AG04449 (cell line): ENCODE data around the gene MYOF.
A peak's percentile ranks its signal among the peaks of the same experiment; 100 is the strongest.

Source experiments
- CTCF ChIA-PET: fragments of 350-600 bp; formaldehyde crosslinking; extraction: SDS; loops from one replicate; lab custom pipeline; 2021; ENCODE audit warnings: antibody characterized with exemption; lab: Yijun Ruan, JAX
- POLR2A ChIA-PET: fragments of 400-600, 350-600 bp; formaldehyde crosslinking; extraction: SDS; loops from one replicate; lab custom pipeline; 2020; ENCODE audit warnings: antibody characterized with exemption, inconsistent platforms; lab: Yijun Ruan, JAX
- DNase-seq: peaks from one replicate; pipeline ENCODE4 v3.0.0-alpha.2; 2010; ENCODE audit warnings: low read depth, low spot score
- H3K4me3 ChIP-seq: 2 replicates; pipeline ENCODE4 v1.5.1; 2011; ENCODE audit warnings: low read depth, mild to moderate bottlenecking, control low read depth, low read length
- TF ChIP-seq, protein P1 (sequence below): IDR thresholded peaks from one replicate; pipeline ENCODE4 v1.5.1; 2011; ENCODE audit warnings: mild to moderate bottlenecking, moderate library complexity, low read length, control low read depth, inconsistent platforms; ENCODE audit not compliant: insufficient read depth; ENCODE audit errors: missing control alignments

The MYOF gene

DNA sequence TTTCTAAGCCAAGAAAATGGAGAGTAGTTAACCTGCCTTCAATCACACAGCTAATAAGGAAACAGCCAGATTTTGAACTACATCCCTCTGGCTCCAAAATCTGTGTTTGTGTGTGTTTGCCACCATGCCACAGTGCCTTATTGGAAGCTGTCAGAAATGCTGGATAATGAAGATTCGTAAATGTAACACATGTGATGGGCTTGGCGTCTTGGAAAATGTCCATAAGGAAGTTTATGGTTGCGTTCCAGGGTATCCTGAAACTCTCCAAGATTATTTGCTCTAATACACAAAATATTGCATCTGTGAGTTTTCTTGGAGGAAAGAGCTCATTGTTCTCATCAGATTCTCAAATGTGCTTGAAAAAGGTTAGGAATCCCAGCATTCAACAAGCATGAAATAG lies 22.7 kb downstream of the MYOF start:
- ChIA-PET CTCF (interaction anchor here (0.7 to 6.2 kb wide), 7 partner anchors 9 to 101 kb away, joined by 3 to 42 read pairs (median 5); partner anchors contain the start of gene MYOF), POLR2A (interaction anchor here (1.0 to 2.6 kb wide), 11 partner anchors 9 to 84 kb away, joined by 3 to 20 read pairs (median 9); partner anchors contain the start of gene MYOF)
- no peak for DNase-seq
- TF ChIP-seq, protein P1, sequence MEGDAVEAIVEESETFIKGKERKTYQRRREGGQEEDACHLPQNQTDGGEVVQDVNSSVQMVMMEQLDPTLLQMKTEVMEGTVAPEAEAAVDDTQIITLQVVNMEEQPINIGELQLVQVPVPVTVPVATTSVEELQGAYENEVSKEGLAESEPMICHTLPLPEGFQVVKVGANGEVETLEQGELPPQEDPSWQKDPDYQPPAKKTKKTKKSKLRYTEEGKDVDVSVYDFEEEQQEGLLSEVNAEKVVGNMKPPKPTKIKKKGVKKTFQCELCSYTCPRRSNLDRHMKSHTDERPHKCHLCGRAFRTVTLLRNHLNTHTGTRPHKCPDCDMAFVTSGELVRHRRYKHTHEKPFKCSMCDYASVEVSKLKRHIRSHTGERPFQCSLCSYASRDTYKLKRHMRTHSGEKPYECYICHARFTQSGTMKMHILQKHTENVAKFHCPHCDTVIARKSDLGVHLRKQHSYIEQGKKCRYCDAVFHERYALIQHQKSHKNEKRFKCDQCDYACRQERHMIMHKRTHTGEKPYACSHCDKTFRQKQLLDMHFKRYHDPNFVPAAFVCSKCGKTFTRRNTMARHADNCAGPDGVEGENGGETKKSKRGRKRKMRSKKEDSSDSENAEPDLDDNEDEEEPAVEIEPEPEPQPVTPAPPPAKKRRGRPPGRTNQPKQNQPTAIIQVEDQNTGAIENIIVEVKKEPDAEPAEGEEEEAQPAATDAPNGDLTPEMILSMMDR = no peak
- no peak overlapping the region for H3K4me3 ChIP-seq

DNA sequence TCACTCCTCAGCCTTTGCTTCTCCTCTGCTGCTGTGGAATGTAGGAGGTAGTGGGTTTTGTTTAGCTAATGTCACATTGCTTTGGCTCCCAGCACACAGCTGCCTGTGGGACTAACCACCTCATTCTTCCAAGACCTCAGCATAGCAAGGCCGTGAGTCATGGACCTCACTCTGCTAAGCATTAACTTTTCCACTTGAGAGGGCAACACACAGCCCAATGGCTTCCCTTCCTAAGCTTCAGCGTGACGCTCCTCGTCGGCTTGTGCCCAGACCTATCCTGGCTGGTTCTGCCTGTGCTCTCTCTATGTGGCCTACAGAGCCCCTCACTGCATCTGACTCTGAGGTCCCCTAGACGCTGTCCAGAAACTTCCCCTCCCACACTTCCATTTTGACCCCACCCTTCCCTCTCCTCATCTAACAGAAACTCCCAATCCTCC lies 23.3 kb downstream of the MYOF start:
- ChIA-PET CTCF (interaction anchor here (0.9 to 6.2 kb wide), 7 partner anchors 10 to 101 kb away, joined by 3 to 42 read pairs (median 5); partner anchors contain the start of gene MYOF), POLR2A (interaction anchor here (0.6 to 2.6 kb wide), 13 partner anchors 10 to 463 kb away, joined by 3 to 20 read pairs (median 6); partner anchors contain the start of gene MYOF)
- TF ChIP-seq, protein P1 = no peak
- H3K4me3 ChIP-seq = no peak overlapping the region
- DNase-seq = peak; percentile 99

DNA sequence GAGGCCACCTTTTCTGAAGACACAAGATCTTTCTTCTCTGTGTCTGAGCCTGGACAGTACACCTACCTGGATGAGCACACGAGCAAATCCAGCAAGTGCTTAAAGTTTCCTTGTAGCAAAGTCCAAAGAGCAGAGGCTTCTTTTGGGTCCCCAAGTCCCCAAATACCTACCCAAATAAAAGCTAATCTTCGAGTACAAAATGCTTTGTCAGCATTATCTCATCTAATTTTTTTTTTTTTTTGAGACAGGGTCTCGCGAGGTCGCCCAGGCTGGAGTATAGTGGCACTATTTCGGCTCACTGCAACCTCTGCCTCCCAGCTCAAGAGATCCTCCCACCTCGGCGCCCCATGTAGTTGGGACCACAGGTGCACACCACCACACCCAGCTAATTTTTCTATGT lies 24.6 kb downstream of the MYOF start:
- TF ChIP-seq, protein P1 = no peak
- CTCF ChIA-PET = interaction anchor here (0.9 to 6.2 kb wide), 8 partner anchors 11 to 81 kb away, joined by 3 to 42 read pairs (median 8); partner anchors contain the start of gene MYOF
- POLR2A ChIA-PET = interaction anchor here (0.7 to 2.6 kb wide), 5 partner anchors 11 to 20 kb away, joined by 3 to 18 read pairs (median 7); no protein-coding TSS in a partner anchor
- H3K4me3 ChIP-seq = no peak overlapping the region
- DNase-seq = no peak

DNA sequence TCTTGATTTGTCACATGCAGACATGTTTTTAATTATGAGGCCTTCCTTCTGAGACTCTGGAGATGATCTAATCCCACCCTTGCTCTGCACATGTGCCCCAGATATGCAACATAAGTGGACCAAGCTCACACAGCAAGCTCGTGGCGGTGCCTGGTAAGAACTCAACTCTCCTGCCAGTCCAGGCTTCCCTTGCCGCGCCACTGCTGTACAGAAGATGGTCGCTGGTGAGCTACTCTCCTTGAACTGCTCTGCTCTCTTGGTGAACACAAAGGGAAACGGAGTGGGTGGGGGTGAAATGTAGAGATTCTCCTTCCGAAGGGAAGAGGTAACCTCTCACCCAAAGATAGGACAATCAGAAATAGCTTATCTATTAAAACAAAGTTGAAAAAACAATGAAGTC lies 25.7 kb downstream of the MYOF start:
- ChIA-PET CTCF (interaction anchor here (0.9 to 3.9 kb wide), 7 partner anchors 11 to 118 kb away, joined by 3 to 25 read pairs (median 4); partner anchors contain the start of gene MYOF), POLR2A (interaction anchor here (1.1 to 1.7 kb wide), 3 partner anchors 10 to 19 kb away, joined by 3 to 7 read pairs (median 3); no protein-coding TSS in a partner anchor)
- DNase-seq = no peak
- TF ChIP-seq, protein P1 = no peak
- no peak overlapping the region for H3K4me3 ChIP-seq

DNA sequence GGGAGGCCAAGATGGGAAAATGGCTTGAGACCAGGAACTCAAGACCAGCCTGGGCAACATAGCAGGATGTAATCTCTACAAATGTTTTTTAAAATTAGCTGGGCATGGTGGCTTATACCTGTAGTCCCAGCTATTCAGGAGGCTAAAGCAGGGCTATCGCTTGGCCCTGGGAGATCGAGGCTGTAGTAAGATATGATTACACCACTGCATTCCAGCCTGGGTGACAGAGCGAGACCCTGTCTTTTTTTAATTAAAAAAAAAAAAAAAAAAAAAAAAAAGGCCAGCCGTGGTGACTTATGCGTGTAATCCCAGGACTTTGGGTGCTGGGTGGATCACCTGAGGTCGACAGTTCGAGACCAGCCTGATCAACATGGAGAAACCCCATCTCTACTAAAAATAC lies 27.4 kb downstream of the MYOF start:
- CTCF ChIA-PET = interaction anchor here (1.3 to 2.4 kb wide), 2 partner anchors 13 to 78 kb away, joined by 7 to 10 read pairs; no protein-coding TSS in a partner anchor
- TF ChIP-seq, protein P1 = no peak

DNA sequence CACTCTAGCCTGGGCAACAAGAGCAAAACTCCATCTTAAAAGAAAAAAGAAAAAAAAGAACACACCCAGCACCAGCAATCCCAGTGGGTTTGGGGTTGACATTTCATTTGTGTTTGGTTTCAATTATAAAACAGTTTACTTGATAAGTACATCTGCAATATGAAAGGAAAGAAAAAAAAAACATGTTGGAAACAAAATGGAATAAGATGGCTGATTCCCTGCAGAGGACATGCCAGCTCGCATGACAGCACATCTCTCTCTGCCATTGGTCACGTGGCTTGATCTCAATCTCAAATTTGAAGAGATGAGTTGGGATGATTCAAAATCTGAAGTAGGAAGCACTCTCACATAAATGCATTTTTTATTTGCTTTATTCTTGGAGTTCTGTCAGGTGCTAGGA lies 28.0 kb downstream of the MYOF start:
- H3K4me3 ChIP-seq = no peak overlapping the region
- TF ChIP-seq, protein P1 = no peak
- DNase-seq = no peak
- ChIA-PET CTCF (interaction anchor here (1.1 to 2.4 kb wide), 3 partner anchors 13 to 227 kb away, joined by 3 to 10 read pairs (median 7); no protein-coding TSS in a partner anchor), POLR2A (interaction anchor here (0.6 to 1.5 kb wide), 2 partner anchors 17 to 22 kb away, joined by 3 read pairs; no protein-coding TSS in a partner anchor)

More for the DNA sequence above, 27.4 kb downstream of the MYOF start:
- POLR2A ChIA-PET = interaction anchor here (1.5 kb wide), 1 partner anchor 16 kb away, joined by 3 read pairs; no protein-coding TSS in a partner anchor
- H3K4me3 ChIP-seq = no peak overlapping the region
- DNase-seq = no peak
